Measurements from ENCODE around the gene TEFM. TPM values are rescaled to one million over a fixed set of nuclear protein-coding genes. Genes with fewer than 3 reads are reported as not detected.

TEFM gene
- total RNA-seq, 4 donors from 2014 or later: 5.7 to 24.6 (median 10.6) TPM

- no peak for TF ChIP-seq CTCF (IDR thresholded peaks at IDR 0.05; ENCODE audit: low read depth)
Measured at GRCh38 chr17:30886187-30886586, 19.9 kb downstream of the TEFM start.

GRCh38 chr17:30869005-30869404 is 37.0 kb downstream of the TEFM start:
- TF ChIP-seq CTCF (IDR thresholded peaks at IDR 0.05; ENCODE audit: low read depth): no peak

- TF ChIP-seq CTCF (IDR thresholded peaks at IDR 0.05; ENCODE audit: low read depth): no peak
Measured at GRCh38 chr17:30864636-30865035, 41.4 kb downstream of the TEFM start.

GRCh38 chr17:30858556-30859250 is 47.3 kb downstream of the TEFM start:
- no peak for TF ChIP-seq CTCF (IDR thresholded peaks at IDR 0.05; ENCODE audit: low read depth)

- no peak for TF ChIP-seq CTCF (IDR thresholded peaks at IDR 0.05; ENCODE audit: low read depth)
Measured at GRCh38 chr17:30854146-30854545, 51.9 kb downstream of the TEFM start.

Small RNA genes within 50 kb of the gene (small RNA-seq; reads per million reads assigned to genes)
- not detected for gene RNU6-298P

Other genes starting within 250 kb of the TEFM start
- gene CRLF3, start 81.5 kb downstream of the TEFM start, total RNA-seq: 10 to 100 TPM; 13.7 to 23.3 (median 15.1) TPM
- gene ATAD5, start 74.3 kb downstream of the TEFM start, total RNA-seq: 1 to 10 TPM; 1.5 to 2.9 (median 1.9) TPM
- 10 to 100 TPM; 26.6 to 86.9 (median 44.4) TPM for gene ADAP2, start 15.7 kb upstream of the TEFM start, total RNA-seq
- gene RNF135, start 64.8 kb upstream of the TEFM start, total RNA-seq: 10 to 100 TPM; 20.7 to 55.4 (median 42.9) TPM
- gene NF1, start 188.7 kb upstream of the TEFM start, total RNA-seq: 10 to 100 TPM; 61.4 to 81.2 (median 66.6) TPM